ENCODE results near the gene RPS5.
"Not testable (repeated sequence)": the region's sequence is repeated elsewhere in the genome, so short reads cannot be mapped to it uniquely, and the experiment has no call there.

Gene RPS5

GRCh38 chr19:58396691-58397532 is 9.8 kb downstream of the RPS5 start:
- H3K4me1 ChIP-seq (ENCODE audit: control insufficient read depth in 5 of 5, insufficient read depth in 5 of 5, low read length in 5 of 5): peaks cover 3 to 22% (median 20%) of the 10 kb centered on the region in 5 donors
- H3K9me3 ChIP-seq (ENCODE audit: control insufficient read depth in 5 of 5, low read length in 5 of 5): no peaks in the 10 kb centered on the region
- H3K27ac ChIP-seq (ENCODE audit: low read depth, low read length): no peak overlapping the region
- no peak overlapping the region for H3K9ac ChIP-seq (ENCODE audit: low read length in 5 of 5)
- H3K27me3 ChIP-seq (ENCODE audit: control insufficient read depth in 5 of 5, insufficient read depth in 4 of 5, low read length in 5 of 5): peaks cover 20 to 30% (median 26%) of the 10 kb centered on the region in 5 donors
- peaks cover 0 to 32% (median 29%) of the 10 kb centered on the region in 5 donors for H3K36me3 ChIP-seq (ENCODE audit: control insufficient read depth in 5 of 5, insufficient read depth in 5 of 5, low read length in 5 of 5)
- no peak overlapping the region for H3K4me3 ChIP-seq (ENCODE audit: low read depth in 1 of 5, low read length in 5 of 5)

- Histone ChIP-seq H3K9ac (ENCODE audit: low read length in 5 of 5) (no peak overlapping the region), H3K36me3 (ENCODE audit: control insufficient read depth in 5 of 5, insufficient read depth in 5 of 5, low read length in 5 of 5) (peaks cover 0 to 27% (median 27%) of the 10 kb centered on the region in 5 donors), H3K9me3 (ENCODE audit: control insufficient read depth in 5 of 5, low read length in 5 of 5) (no peaks in the 10 kb centered on the region), H3K27ac (ENCODE audit: low read depth, low read length) (no peak overlapping the region), H3K27me3 (ENCODE audit: control insufficient read depth in 5 of 5, insufficient read depth in 4 of 5, low read length in 5 of 5) (peaks cover 20 to 30% (median 26%) of the 10 kb centered on the region in 5 donors), H3K4me1 (ENCODE audit: control insufficient read depth in 5 of 5, insufficient read depth in 5 of 5, low read length in 5 of 5) (peaks cover 3 to 26% (median 23%) of the 10 kb centered on the region in 5 donors), H3K4me3 (ENCODE audit: low read depth in 1 of 5, low read length in 5 of 5) (no peak overlapping the region)
These were observed 10.5 kb downstream of the RPS5 start for GRCh38 chr19:58397533-58398037.

GRCh38 chr19:58398087-58398486 is 11.0 kb downstream of the RPS5 start:
- no peak overlapping the region for H3K27ac ChIP-seq (ENCODE audit: low read depth, low read length)
- peaks cover 20 to 30% (median 26%) of the 10 kb centered on the region in 5 donors for H3K27me3 ChIP-seq (ENCODE audit: control insufficient read depth in 5 of 5, insufficient read depth in 4 of 5, low read length in 5 of 5)
- peaks cover 3 to 26% (median 23%) of the 10 kb centered on the region in 5 donors for H3K4me1 ChIP-seq (ENCODE audit: control insufficient read depth in 5 of 5, insufficient read depth in 5 of 5, low read length in 5 of 5)
- H3K9ac ChIP-seq (ENCODE audit: low read length in 5 of 5): no peak overlapping the region
- H3K36me3 ChIP-seq (ENCODE audit: control insufficient read depth in 5 of 5, insufficient read depth in 5 of 5, low read length in 5 of 5): peaks cover 0 to 22% (median 22%) of the 10 kb centered on the region in 5 donors
- no peaks in the 10 kb centered on the region for H3K9me3 ChIP-seq (ENCODE audit: control insufficient read depth in 5 of 5, low read length in 5 of 5)
- H3K4me3 ChIP-seq (ENCODE audit: low read depth in 1 of 5, low read length in 5 of 5): no peak overlapping the region

- H3K9ac ChIP-seq (ENCODE audit: low read length in 5 of 5): no peak overlapping the region
- H3K4me3 ChIP-seq (ENCODE audit: low read depth in 1 of 5, low read length in 5 of 5): no peak overlapping the region
- H3K27ac ChIP-seq (ENCODE audit: low read depth, low read length): no peak overlapping the region
- H3K27me3 ChIP-seq (ENCODE audit: control insufficient read depth in 5 of 5, insufficient read depth in 4 of 5, low read length in 5 of 5): peaks cover 20 to 30% (median 26%) of the 10 kb centered on the region in 5 donors
- H3K9me3 ChIP-seq (ENCODE audit: control insufficient read depth in 5 of 5, low read length in 5 of 5): no peaks in the 10 kb centered on the region
- peaks cover 0 to 18% (median 18%) of the 10 kb centered on the region in 5 donors for H3K36me3 ChIP-seq (ENCODE audit: control insufficient read depth in 5 of 5, insufficient read depth in 5 of 5, low read length in 5 of 5)
- peaks cover 3 to 26% (median 23%) of the 10 kb centered on the region in 5 donors for H3K4me1 ChIP-seq (ENCODE audit: control insufficient read depth in 5 of 5, insufficient read depth in 5 of 5, low read length in 5 of 5)
These were observed 11.5 kb downstream of the RPS5 start for GRCh38 chr19:58398545-58398944.

GRCh38 chr19:58399903-58400302 is 12.8 kb downstream of the RPS5 start:
- Histone ChIP-seq H3K4me3 (ENCODE audit: low read depth in 1 of 5, low read length in 5 of 5) (peak overlapping the region in 1 of 5 donors; percentile 64), H3K9me3 (ENCODE audit: control insufficient read depth in 5 of 5, low read length in 5 of 5) (no peaks in the 10 kb centered on the region), H3K27ac (ENCODE audit: low read depth, low read length) (no peak overlapping the region), H3K36me3 (ENCODE audit: control insufficient read depth in 5 of 5, insufficient read depth in 5 of 5, low read length in 5 of 5) (peaks cover 0 to 4% (median 4%) of the 10 kb centered on the region in 5 donors), H3K4me1 (ENCODE audit: control insufficient read depth in 5 of 5, insufficient read depth in 5 of 5, low read length in 5 of 5) (peaks cover 3 to 26% (median 23%) of the 10 kb centered on the region in 5 donors), H3K9ac (ENCODE audit: low read length in 5 of 5) (peak overlapping the region in 1 of 5 donors; percentile 60), H3K27me3 (ENCODE audit: control insufficient read depth in 5 of 5, insufficient read depth in 4 of 5, low read length in 5 of 5) (peaks cover 20 to 30% (median 26%) of the 10 kb centered on the region in 5 donors)

- Histone ChIP-seq H3K27me3 (ENCODE audit: control insufficient read depth in 5 of 5, insufficient read depth in 4 of 5, low read length in 5 of 5) (peaks cover 19 to 28% (median 21%) of the 10 kb centered on the region in 5 donors), H3K9ac (ENCODE audit: low read length in 5 of 5) (peak overlapping the region in 4 of 5 donors; percentile 57 to 70 (median 60)), H3K4me3 (ENCODE audit: low read depth in 1 of 5, low read length in 5 of 5) (peak overlapping the region in 4 of 5 donors; percentile 64 to 85 (median 80)), H3K9me3 (ENCODE audit: control insufficient read depth in 5 of 5, low read length in 5 of 5) (no peaks in the 10 kb centered on the region), H3K36me3 (ENCODE audit: control insufficient read depth in 5 of 5, insufficient read depth in 5 of 5, low read length in 5 of 5) (no peaks in the 10 kb centered on the region), H3K4me1 (ENCODE audit: control insufficient read depth in 5 of 5, insufficient read depth in 5 of 5, low read length in 5 of 5) (peaks cover 3 to 26% (median 23%) of the 10 kb centered on the region in 5 donors), H3K27ac (ENCODE audit: low read depth, low read length) (no peak overlapping the region)
These were observed 13.3 kb downstream of the RPS5 start for GRCh38 chr19:58400316-58400915.

GRCh38 chr19:58400916-58401839 is 14.1 kb downstream of the RPS5 start:
- Histone ChIP-seq H3K4me1 (ENCODE audit: control insufficient read depth in 5 of 5, insufficient read depth in 5 of 5, low read length in 5 of 5) (peaks cover 3 to 22% (median 19%) of the 10 kb centered on the region in 5 donors), H3K27ac (ENCODE audit: low read depth, low read length) (no peak overlapping the region), H3K27me3 (ENCODE audit: control insufficient read depth in 5 of 5, insufficient read depth in 4 of 5, low read length in 5 of 5) (peaks cover 11 to 20% (median 15%) of the 10 kb centered on the region in 5 donors), H3K4me3 (ENCODE audit: low read depth in 1 of 5, low read length in 5 of 5) (peak overlapping the region; percentile 64 to 85 (median 82)), H3K9me3 (ENCODE audit: control insufficient read depth in 5 of 5, low read length in 5 of 5) (no peaks in the 10 kb centered on the region), H3K9ac (ENCODE audit: low read length in 5 of 5) (peak overlapping the region in 4 of 5 donors; percentile 57 to 70 (median 60)), H3K36me3 (ENCODE audit: control insufficient read depth in 5 of 5, insufficient read depth in 5 of 5, low read length in 5 of 5) (no peaks in the 10 kb centered on the region)

- Histone ChIP-seq H3K27ac (ENCODE audit: low read depth, low read length) (no peak overlapping the region), H3K4me1 (ENCODE audit: control insufficient read depth in 5 of 5, insufficient read depth in 5 of 5, low read length in 5 of 5) (peaks cover 3 to 23% (median 20%) of the 10 kb centered on the region in 5 donors), H3K36me3 (ENCODE audit: control insufficient read depth in 5 of 5, insufficient read depth in 5 of 5, low read length in 5 of 5) (no peaks in the 10 kb centered on the region), H3K9ac (ENCODE audit: low read length in 5 of 5) (no peak overlapping the region), H3K9me3 (ENCODE audit: control insufficient read depth in 5 of 5, low read length in 5 of 5) (no peaks in the 10 kb centered on the region), H3K4me3 (ENCODE audit: low read depth in 1 of 5, low read length in 5 of 5) (peak overlapping the region in 4 of 5 donors; percentile 57 to 85 (median 80)), H3K27me3 (ENCODE audit: control insufficient read depth in 5 of 5, insufficient read depth in 4 of 5, low read length in 5 of 5) (peaks cover 9 to 16% (median 13%) of the 10 kb centered on the region in 5 donors)
These were observed 14.9 kb downstream of the RPS5 start for GRCh38 chr19:58401840-58402421.

- not testable (repeated sequence) for H3K36me3 ChIP-seq (ENCODE audit: control insufficient read depth in 5 of 5, insufficient read depth in 5 of 5, low read length in 5 of 5); H3K27ac ChIP-seq (ENCODE audit: low read depth, low read length); H3K4me3 ChIP-seq (ENCODE audit: low read depth in 1 of 5, low read length in 5 of 5); H3K9ac ChIP-seq (ENCODE audit: low read length in 5 of 5); H3K9me3 ChIP-seq (ENCODE audit: control insufficient read depth in 5 of 5, low read length in 5 of 5); H3K27me3 ChIP-seq (ENCODE audit: control insufficient read depth in 5 of 5, insufficient read depth in 4 of 5, low read length in 5 of 5)
- H3K4me1 ChIP-seq (ENCODE audit: control insufficient read depth in 5 of 5, insufficient read depth in 5 of 5, low read length in 5 of 5): peaks cover 7 to 40% (median 33%) of the 10 kb centered on the region in 5 donors
These were observed 16.9 kb downstream of the RPS5 start for GRCh38 chr19:58403920-58404478.
